Peyer's patch (tissue), 4 donors: ENCODE data around the gene TMEM132D.

ENCODE experiments used
- POLR2A ChIP-seq, 2 donors: fragments of 450-650 bp; IDR thresholded peaks; one replicate each; pipeline ENCODE4 v1.5.1; 2017; ENCODE audit warnings: antibody characterized with exemption in 2 of 2, mild to moderate bottlenecking in 2 of 2, moderate library complexity in 2 of 2
- TF ChIP-seq, protein P1 (sequence below), 6 experiments: fragments of 450-650 bp in 4 of 6; fragments of 200-600 bp in 2 of 6; sonication (generic) in 1 of 6; IDR thresholded peaks; one replicate each; pipeline ENCODE4 v1.5.1; 2017 to 2019; ENCODE audit warnings: antibody characterized with exemption in 6 of 6, mild to moderate bottlenecking in 3 of 6, moderate library complexity in 1 of 6

DNA sequence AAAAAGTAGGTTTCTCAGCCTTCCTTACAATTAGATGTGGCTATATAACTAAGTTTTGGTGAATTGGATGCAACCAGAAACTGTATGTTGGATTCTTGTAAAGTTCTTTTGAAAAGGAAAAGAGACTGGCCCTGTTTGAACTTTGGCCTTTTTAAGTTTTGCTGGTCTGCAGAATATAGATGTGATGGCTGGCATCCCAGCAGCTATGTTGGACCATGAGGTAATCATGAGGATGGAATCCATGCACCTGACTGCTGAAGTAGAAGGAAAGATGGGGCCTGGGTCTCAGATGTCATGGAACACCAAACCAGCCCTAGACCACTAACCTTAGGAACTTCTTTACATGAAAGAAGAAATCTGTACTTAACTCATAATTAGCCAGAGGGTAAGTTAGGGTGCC lies 568.1 kb downstream of the TMEM132D start:
- TF ChIP-seq, protein P1, sequence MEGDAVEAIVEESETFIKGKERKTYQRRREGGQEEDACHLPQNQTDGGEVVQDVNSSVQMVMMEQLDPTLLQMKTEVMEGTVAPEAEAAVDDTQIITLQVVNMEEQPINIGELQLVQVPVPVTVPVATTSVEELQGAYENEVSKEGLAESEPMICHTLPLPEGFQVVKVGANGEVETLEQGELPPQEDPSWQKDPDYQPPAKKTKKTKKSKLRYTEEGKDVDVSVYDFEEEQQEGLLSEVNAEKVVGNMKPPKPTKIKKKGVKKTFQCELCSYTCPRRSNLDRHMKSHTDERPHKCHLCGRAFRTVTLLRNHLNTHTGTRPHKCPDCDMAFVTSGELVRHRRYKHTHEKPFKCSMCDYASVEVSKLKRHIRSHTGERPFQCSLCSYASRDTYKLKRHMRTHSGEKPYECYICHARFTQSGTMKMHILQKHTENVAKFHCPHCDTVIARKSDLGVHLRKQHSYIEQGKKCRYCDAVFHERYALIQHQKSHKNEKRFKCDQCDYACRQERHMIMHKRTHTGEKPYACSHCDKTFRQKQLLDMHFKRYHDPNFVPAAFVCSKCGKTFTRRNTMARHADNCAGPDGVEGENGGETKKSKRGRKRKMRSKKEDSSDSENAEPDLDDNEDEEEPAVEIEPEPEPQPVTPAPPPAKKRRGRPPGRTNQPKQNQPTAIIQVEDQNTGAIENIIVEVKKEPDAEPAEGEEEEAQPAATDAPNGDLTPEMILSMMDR (IDR thresholded peaks at IDR 0.05): no peak
- no peak for TF ChIP-seq POLR2A (IDR thresholded peaks at IDR 0.05)
